ENCODE results near the gene RPL22. TPM values are rescaled to one million over a fixed set of nuclear protein-coding genes. Genes with fewer than 3 reads are reported as not detected.

The RPL22 gene
- polyA plus RNA-seq, 1 donor (not counting 4 experiments of a cell fraction or from before 2014, with no cell fraction given) = 421 TPM

- TF ChIP-seq EZH2 (IDR thresholded peaks at IDR 0.05; ENCODE audit: low read length) (no peak), CTCF (optimal IDR thresholded peaks at IDR 0.05 in 1 of 3, IDR thresholded peaks at IDR 0.05 in 1 of 3, conservative IDR thresholded peaks at IDR 0.05 in 1 of 3; ENCODE audit: extremely low read depth in 1 of 3, insufficient read depth in 2 of 3, low read length in 3 of 3) (no peak)
- H3K9me1 ChIP-seq (ENCODE audit: control insufficient read depth, extremely low read depth, insufficient read depth, low read length) = no peaks in the 10 kb centered on the region
- H3K27me3 ChIP-seq (ENCODE audit: control insufficient read depth, extremely low read depth, insufficient read depth, low read length) = peaks cover 37% of the 10 kb centered on the region
- no peak overlapping the region for H3K4me2 ChIP-seq (ENCODE audit: control insufficient read depth, extremely low read depth, insufficient read depth, low read depth, low read length)
- H3K27ac ChIP-seq (ENCODE audit: control insufficient read depth, insufficient read depth, low read length) = no peak overlapping the region
- DNase-seq (ENCODE audit: low read depth, low spot score) (no peak), FAIRE-seq (no peak)
- H4K20me1 ChIP-seq (ENCODE audit: control insufficient read depth, extremely low read depth, insufficient read depth, low read length) = no peaks in the 10 kb centered on the region
- no peaks in the 10 kb centered on the region for H3K36me3 ChIP-seq (ENCODE audit: control insufficient read depth in 2 of 2, extremely low read depth in 1 of 2, insufficient read depth in 2 of 2, low read length in 2 of 2)
- H2AFZ ChIP-seq (ENCODE audit: control insufficient read depth, low read length) = no peak overlapping the region
- no peaks in the 10 kb centered on the region for H3K9me3 ChIP-seq (ENCODE audit: control insufficient read depth, low read depth, low read length)
- H3K9ac ChIP-seq (ENCODE audit: control insufficient read depth, extremely low read depth, insufficient read depth, low read length) = no peak overlapping the region
- no peak overlapping the region for H3K4me3 ChIP-seq (ENCODE audit: control insufficient read depth in 2 of 3, extremely low read depth in 1 of 3, insufficient read depth in 2 of 3, low read depth in 1 of 3, low read length in 3 of 3)
- no peaks in the 10 kb centered on the region for H3K79me2 ChIP-seq (ENCODE audit: control insufficient read depth, insufficient read depth, low read length)
- no peaks in the 10 kb centered on the region for H3K4me1 ChIP-seq (ENCODE audit: control insufficient read depth, extremely low read depth, insufficient read depth, low read length)
- dilution Hi-C loops (cut with MboI; ENCODE audit: extremely low pct_ligation_motif_present, low sequenced_read_pairs) = no loop called here
These were observed 33.2 kb downstream of the RPL22 start for GRCh38 chr1:6166221-6166620.

GRCh38 chr1:6165441-6165985 lies 33.9 kb downstream of the RPL22 start:
- Histone ChIP-seq H3K9ac (ENCODE audit: control insufficient read depth, extremely low read depth, insufficient read depth, low read length) (no peak overlapping the region), H3K36me3 (ENCODE audit: control insufficient read depth in 2 of 2, extremely low read depth in 1 of 2, insufficient read depth in 2 of 2, low read length in 2 of 2) (no peaks in the 10 kb centered on the region), H3K27ac (ENCODE audit: control insufficient read depth, insufficient read depth, low read length) (no peak overlapping the region), H3K9me1 (ENCODE audit: control insufficient read depth, extremely low read depth, insufficient read depth, low read length) (no peaks in the 10 kb centered on the region), H4K20me1 (ENCODE audit: control insufficient read depth, extremely low read depth, insufficient read depth, low read length) (no peaks in the 10 kb centered on the region), H3K4me2 (ENCODE audit: control insufficient read depth, extremely low read depth, insufficient read depth, low read depth, low read length) (no peak overlapping the region), H3K4me3 (ENCODE audit: control insufficient read depth in 2 of 3, extremely low read depth in 1 of 3, insufficient read depth in 2 of 3, low read depth in 1 of 3, low read length in 3 of 3) (no peak overlapping the region), H3K4me1 (ENCODE audit: control insufficient read depth, extremely low read depth, insufficient read depth, low read length) (no peaks in the 10 kb centered on the region), H2AFZ (ENCODE audit: control insufficient read depth, low read length) (no peak overlapping the region), H3K27me3 (ENCODE audit: control insufficient read depth, extremely low read depth, insufficient read depth, low read length) (peaks cover 37% of the 10 kb centered on the region), H3K79me2 (ENCODE audit: control insufficient read depth, insufficient read depth, low read length) (no peaks in the 10 kb centered on the region), H3K9me3 (ENCODE audit: control insufficient read depth, low read depth, low read length) (no peaks in the 10 kb centered on the region)
- FAIRE-seq (no peak), DNase-seq (ENCODE audit: low read depth, low spot score) (no peak)
- no peak for TF ChIP-seq CTCF (optimal IDR thresholded peaks at IDR 0.05 in 1 of 3, IDR thresholded peaks at IDR 0.05 in 1 of 3, conservative IDR thresholded peaks at IDR 0.05 in 1 of 3; ENCODE audit: extremely low read depth in 1 of 3, insufficient read depth in 2 of 3, low read length in 3 of 3)
- no peak for TF ChIP-seq EZH2 (IDR thresholded peaks at IDR 0.05; ENCODE audit: low read length)
- dilution Hi-C loops (cut with MboI; ENCODE audit: extremely low pct_ligation_motif_present, low sequenced_read_pairs) = no loop called here

Data from keratinocyte (primary cell).